Liver (tissue), 3 donors: Measurements from ENCODE around the gene CFAP221.

Experiments used
- CTCF ChIP-seq: fragments of 150-350 bp; IDR thresholded peaks from 2 replicates; pipeline ENCODE4 v1.5.1; 2017; ENCODE audit warnings: improper control_type of control experiment, low read depth, low read length; ENCODE audit not compliant: missing input control
- FOXA1 ChIP-seq: IDR thresholded peaks from 2 replicates; pipeline ENCODE4 v1.6.1; 2016; ENCODE audit warnings: antibody characterized with exemption
- RAD21 ChIP-seq, 2 donors: IDR thresholded peaks; 2 replicates each; pipeline ENCODE4 v1.6.1; 2016; ENCODE audit warnings: antibody characterized with exemption in 2 of 2, mild to moderate bottlenecking in 2 of 2
- SP1 ChIP-seq: IDR thresholded peaks from 2 replicates; pipeline ENCODE4 v1.6.1; 2018; ENCODE audit warnings: antibody characterized with exemption, mild to moderate bottlenecking
- TAF1 ChIP-seq: conservative IDR thresholded peaks from 2 replicates; pipeline ENCODE4 v1.6.1; 2016; ENCODE audit warnings: antibody characterized with exemption, mild to moderate bottlenecking
- YY1 ChIP-seq: IDR thresholded peaks from 2 replicates; pipeline ENCODE4 v1.6.1; 2016; ENCODE audit warnings: antibody characterized with exemption, mild to moderate bottlenecking
- TF ChIP-seq, protein P1 (sequence below): IDR thresholded peaks from 2 replicates; pipeline ENCODE4 v1.6.1; 2016; ENCODE audit warnings: antibody characterized with exemption, mild to moderate bottlenecking
- TF ChIP-seq, protein P2 (sequence below): IDR thresholded peaks from 2 replicates; pipeline ENCODE4 v1.6.1; 2016; ENCODE audit warnings: antibody characterized with exemption
- donor health status: healthy.
- donor health status: healthy.

DNA sequence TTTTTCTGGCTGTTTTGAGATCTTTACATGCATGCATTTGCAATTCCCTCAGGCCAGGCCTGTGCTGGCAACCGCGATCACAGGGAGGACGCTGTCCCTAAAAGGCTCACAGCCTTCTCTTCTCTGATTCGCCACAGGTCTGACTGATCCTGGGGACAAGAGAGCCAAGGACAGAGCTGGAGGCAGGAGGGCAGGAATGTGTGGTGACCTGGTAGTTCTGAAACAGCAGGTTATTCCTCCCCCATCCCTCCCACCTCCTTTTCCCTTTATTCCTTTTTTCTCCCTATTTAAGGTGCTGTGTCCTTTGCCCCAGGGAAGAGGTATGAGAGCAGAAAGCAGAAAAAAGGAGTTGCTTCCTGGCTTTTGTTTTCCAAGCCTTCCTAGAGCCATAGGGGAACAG is 156.6 kb downstream of the CFAP221 start:
- TF ChIP-seq YY1: no peak
- no peak for TF ChIP-seq FOXA1
- TF ChIP-seq, protein P1, sequence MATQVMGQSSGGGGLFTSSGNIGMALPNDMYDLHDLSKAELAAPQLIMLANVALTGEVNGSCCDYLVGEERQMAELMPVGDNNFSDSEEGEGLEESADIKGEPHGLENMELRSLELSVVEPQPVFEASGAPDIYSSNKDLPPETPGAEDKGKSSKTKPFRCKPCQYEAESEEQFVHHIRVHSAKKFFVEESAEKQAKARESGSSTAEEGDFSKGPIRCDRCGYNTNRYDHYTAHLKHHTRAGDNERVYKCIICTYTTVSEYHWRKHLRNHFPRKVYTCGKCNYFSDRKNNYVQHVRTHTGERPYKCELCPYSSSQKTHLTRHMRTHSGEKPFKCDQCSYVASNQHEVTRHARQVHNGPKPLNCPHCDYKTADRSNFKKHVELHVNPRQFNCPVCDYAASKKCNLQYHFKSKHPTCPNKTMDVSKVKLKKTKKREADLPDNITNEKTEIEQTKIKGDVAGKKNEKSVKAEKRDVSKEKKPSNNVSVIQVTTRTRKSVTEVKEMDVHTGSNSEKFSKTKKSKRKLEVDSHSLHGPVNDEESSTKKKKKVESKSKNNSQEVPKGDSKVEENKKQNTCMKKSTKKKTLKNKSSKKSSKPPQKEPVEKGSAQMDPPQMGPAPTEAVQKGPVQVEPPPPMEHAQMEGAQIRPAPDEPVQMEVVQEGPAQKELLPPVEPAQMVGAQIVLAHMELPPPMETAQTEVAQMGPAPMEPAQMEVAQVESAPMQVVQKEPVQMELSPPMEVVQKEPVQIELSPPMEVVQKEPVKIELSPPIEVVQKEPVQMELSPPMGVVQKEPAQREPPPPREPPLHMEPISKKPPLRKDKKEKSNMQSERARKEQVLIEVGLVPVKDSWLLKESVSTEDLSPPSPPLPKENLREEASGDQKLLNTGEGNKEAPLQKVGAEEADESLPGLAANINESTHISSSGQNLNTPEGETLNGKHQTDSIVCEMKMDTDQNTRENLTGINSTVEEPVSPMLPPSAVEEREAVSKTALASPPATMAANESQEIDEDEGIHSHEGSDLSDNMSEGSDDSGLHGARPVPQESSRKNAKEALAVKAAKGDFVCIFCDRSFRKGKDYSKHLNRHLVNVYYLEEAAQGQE: no peak
- no peak for TF ChIP-seq RAD21 (IDR thresholded peaks at IDR 0.05)
- TF ChIP-seq, protein P2, sequence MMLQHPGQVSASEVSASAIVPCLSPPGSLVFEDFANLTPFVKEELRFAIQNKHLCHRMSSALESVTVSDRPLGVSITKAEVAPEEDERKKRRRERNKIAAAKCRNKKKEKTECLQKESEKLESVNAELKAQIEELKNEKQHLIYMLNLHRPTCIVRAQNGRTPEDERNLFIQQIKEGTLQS: no peak
- TF ChIP-seq CTCF: no peak
- no peak for TF ChIP-seq SP1
- no peak for TF ChIP-seq TAF1
